Retinal pigment epithelial cell (primary cell): ENCODE measurements around the gene BPI.
A peak's percentile ranks its signal among the peaks of the same experiment; 100 is the strongest.
"Not testable (repeated sequence)": the region's sequence is repeated elsewhere in the genome, so short reads cannot be mapped to it uniquely, and the experiment has no call there.

Experiments used
- DNase-seq: peaks from one replicate; pipeline ENCODE4 v3.0.0-alpha.2; 2010; ENCODE audit warnings: low read depth
- H3K4me3 ChIP-seq: 2 replicates; pipeline ENCODE4 v1.5.1; 2011; ENCODE audit warnings: mild to moderate bottlenecking, low read length, control low read depth, moderate library complexity
- CTCF ChIP-seq: conservative IDR thresholded peaks from 2 replicates; pipeline ENCODE4 v1.5.1; 2011; ENCODE audit warnings: low read depth, low read length, control low read depth, inconsistent platforms

Gene BPI

GRCh38 chr20:38331814-38332213, 27.9 kb downstream of the BPI start:
- DNase-seq: no peak
- TF ChIP-seq CTCF: no peak
- H3K4me3 ChIP-seq: no peak overlapping the region

GRCh38 chr20:38334016-38334415, 30.1 kb downstream of the BPI start:
- no peak for DNase-seq
- no peak for TF ChIP-seq CTCF

GRCh38 chr20:38336726-38337125, 32.8 kb downstream of the BPI start:
- no peak overlapping the region for H3K4me3 ChIP-seq
- no peak for TF ChIP-seq CTCF
- DNase-seq: no peak

More at GRCh38 chr20:38334016-38334415, 30.1 kb downstream of the BPI start:
- H3K4me3 ChIP-seq: no peak overlapping the region

GRCh38 chr20:38337561-38338140, 33.7 kb downstream of the BPI start:
- no peak overlapping the region for H3K4me3 ChIP-seq
- peak; percentile 57 for TF ChIP-seq CTCF
- DNase-seq: no peak

- no peak for DNase-seq
- no peak overlapping the region for H3K4me3 ChIP-seq
- peak; percentile 43 for TF ChIP-seq CTCF
These were observed 35.0 kb downstream of the BPI start for GRCh38 chr20:38338849-38339520.

- not testable (repeated sequence) for H3K4me3 ChIP-seq, DNase-seq
These were observed 35.6 kb downstream of the BPI start for GRCh38 chr20:38339521-38339896.

- no peak for DNase-seq
- TF ChIP-seq CTCF: no peak
- H3K4me3 ChIP-seq: no peak overlapping the region
These were observed 36.0 kb downstream of the BPI start for GRCh38 chr20:38339997-38340396.
